GM13977 (cell line): ENCODE results near the gene PSMD5.

ENCODE experiments used
- DNase-seq: peaks from one replicate; pipeline ENCODE4 v3.0.0; 2012; ENCODE audit warnings: low spot score
- in situ Hi-C: fragments of 300-500 bp; cut with MboI; formaldehyde crosslinking; loops from one replicate; pipeline ENCODE4 v1.12.0; 2022; ENCODE audit warnings: low sequenced_read_pairs, low pct_unique_long_range_greater_than_20kb, mixed read lengths, inconsistent platforms; ENCODE audit not compliant: unreplicated experiment
- TF ChIP-seq, protein P1 (sequence below): IDR thresholded peaks from 2 replicates; pipeline ENCODE4 v1.5.1; 2012; ENCODE audit warnings: mild to moderate bottlenecking, control low read depth; ENCODE audit not compliant: insufficient read depth; ENCODE audit errors: extremely low read depth, missing control alignments

The PSMD5 gene

DNA sequence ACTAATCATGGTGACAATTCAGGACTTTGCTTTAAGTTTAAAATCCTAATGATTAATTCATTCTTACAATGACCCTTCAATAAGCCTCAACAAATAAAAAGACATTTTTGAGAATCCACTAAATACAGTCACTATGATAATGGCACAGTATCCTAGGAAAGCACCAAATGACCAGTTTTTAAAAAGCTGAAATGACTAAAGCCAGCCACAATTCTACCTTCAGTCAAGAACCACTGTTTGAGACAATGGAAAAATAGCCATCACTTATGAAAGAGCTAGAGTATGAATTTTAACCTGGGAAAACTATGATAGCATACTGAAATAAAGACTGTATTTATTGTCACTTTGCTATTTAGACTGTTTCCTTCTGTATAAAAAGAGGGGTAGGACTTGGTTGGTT is 63.5 kb downstream of the PSMD5 start:
- TF ChIP-seq, protein P1, sequence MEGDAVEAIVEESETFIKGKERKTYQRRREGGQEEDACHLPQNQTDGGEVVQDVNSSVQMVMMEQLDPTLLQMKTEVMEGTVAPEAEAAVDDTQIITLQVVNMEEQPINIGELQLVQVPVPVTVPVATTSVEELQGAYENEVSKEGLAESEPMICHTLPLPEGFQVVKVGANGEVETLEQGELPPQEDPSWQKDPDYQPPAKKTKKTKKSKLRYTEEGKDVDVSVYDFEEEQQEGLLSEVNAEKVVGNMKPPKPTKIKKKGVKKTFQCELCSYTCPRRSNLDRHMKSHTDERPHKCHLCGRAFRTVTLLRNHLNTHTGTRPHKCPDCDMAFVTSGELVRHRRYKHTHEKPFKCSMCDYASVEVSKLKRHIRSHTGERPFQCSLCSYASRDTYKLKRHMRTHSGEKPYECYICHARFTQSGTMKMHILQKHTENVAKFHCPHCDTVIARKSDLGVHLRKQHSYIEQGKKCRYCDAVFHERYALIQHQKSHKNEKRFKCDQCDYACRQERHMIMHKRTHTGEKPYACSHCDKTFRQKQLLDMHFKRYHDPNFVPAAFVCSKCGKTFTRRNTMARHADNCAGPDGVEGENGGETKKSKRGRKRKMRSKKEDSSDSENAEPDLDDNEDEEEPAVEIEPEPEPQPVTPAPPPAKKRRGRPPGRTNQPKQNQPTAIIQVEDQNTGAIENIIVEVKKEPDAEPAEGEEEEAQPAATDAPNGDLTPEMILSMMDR: no peak
- DNase-seq: no peak
- in situ Hi-C loops: no loop called here

DNA sequence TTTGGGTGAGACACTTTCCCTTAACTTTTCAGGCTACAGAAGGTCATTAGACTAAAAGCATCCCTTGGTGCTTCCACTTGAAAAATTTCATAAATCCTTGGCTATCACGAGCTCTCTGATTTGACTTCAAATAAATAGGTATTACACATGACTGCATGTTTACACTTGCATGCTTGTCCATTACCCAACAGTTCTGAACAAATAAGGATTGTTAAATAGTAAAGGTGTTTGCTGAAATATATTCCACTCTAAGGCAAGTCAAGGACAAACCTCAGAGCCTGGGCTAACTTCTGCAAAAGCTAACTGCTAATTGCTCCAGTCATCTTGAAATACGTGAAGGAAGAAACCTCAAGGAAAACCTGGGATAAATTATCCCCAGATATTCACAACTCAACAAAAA is 64.0 kb downstream of the PSMD5 start:
- no peak for DNase-seq
- in situ Hi-C loops: no loop called here
- TF ChIP-seq, protein P1: no peak

DNA sequence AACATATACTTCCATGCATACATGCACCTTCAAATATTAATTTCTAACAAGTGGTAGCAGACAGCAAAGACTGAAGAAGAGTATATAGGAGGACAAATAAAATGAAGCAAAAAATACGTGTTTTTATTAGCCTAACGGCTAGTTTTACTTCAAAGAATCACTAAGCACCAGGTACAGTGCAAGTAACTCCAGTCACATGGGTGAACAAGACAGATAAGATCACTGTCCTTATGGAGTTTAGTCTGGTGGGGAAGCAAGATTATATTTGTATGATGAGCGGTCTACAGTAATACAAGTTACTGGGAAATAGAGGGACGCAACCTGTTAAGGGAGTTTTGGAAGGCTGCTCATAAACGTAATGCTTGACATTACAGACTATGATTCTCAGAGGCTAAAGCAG is 65.5 kb downstream of the PSMD5 start:
- DNase-seq: no peak
- in situ Hi-C loops: no loop called here
- TF ChIP-seq, protein P1: no peak

DNA sequence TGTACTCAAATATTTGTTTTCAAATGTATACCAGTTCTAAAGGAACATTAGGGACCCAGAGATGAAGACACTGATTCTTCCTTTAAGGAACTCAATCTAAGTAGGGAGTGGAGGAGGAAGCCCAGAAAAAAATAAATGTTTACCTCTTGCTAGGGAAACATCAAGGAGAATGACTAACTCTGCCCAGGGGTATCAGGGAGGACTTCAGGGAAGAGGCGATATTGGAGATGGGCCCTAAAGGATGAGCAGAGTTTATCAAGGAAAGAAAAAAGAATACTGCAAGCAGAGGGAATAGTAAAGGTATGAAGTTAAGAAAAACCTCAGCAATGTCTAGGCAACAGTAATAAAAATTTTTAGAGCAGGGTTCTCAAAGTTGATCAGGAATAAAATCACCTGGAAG is 65.9 kb downstream of the PSMD5 start:
- DNase-seq: no peak
- TF ChIP-seq, protein P1: no peak
- in situ Hi-C loops: no loop called here

DNA sequence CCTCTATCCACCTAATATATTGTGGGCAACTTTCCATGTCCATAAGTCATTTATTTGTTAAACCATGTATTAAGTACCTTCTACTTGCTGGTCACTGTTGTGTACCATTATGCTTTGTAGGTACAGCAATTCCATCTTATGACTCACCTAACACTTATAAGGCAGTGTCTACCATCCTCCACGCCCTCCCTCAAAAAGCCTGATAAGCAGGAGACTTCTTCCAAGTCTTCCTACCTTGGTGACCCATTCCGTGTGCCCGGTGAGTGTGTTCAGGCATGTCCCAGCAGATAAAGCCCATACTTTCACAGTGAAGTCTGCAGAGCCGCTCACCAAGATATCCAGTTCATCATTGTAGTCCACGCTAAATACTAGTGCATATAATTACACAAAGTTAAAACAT is 66.9 kb downstream of the PSMD5 start:
- TF ChIP-seq, protein P1: no peak
- in situ Hi-C loops: no loop called here
- DNase-seq: no peak

DNA sequence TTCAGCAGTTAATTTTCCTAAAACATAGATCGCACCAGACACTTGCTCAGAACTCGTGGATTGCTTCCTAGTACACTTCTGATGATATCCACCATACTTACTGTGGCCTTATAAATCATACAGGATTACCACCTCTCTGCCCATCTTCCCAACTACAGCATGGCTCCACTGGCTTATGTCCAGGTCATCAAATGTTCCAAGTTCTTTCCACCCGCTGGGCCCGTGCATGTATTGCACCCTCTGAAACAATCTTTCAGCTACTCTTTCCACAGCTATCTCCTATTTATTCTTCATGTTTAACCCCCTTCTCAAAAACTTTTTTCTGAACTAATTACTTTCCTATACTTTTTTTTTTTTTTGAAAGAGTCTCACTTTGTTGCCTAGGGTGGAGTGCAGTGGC is 68.0 kb downstream of the PSMD5 start:
- no peak for DNase-seq
- in situ Hi-C loops: loop anchor here (25.0 kb wide), 1 partner anchor 163 kb away; the partner anchor contains the start of gene TRAF1
- TF ChIP-seq, protein P1: no peak

DNA sequence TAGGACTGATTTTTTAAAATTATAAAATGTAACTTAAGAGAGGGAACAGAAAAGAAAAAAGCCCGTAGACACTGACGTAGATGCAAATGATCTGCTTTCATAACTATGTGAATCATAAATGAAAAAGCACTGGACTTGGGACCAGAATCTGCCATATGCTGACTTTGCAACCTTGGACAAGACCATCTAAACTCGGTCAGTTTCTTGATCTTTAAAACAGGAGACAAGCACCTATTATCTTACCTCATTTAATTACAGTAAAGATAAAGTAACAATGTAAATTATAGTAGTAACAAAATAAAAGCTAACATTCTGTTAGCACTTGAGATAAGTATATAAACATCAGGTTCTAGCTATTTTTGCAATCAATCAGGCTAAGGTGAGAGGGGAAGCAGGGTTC is 69.5 kb downstream of the PSMD5 start:
- DNase-seq: no peak

More for the DNA sequence above, 69.5 kb downstream of the PSMD5 start:
- TF ChIP-seq, protein P1: no peak
- in situ Hi-C loops: loop anchor here (25.0 kb wide), 1 partner anchor 164 kb away; the partner anchor contains the start of gene TRAF1
